IPS-NIHi11 (cell line): Measurements from ENCODE around the gene WDR45B.

ENCODE experiments used
- DNase-seq: peaks from one replicate; pipeline ENCODE4 v3.0.0; 2012; ENCODE audit warnings: mixed read lengths, low spot score

WDR45B gene

DNA sequence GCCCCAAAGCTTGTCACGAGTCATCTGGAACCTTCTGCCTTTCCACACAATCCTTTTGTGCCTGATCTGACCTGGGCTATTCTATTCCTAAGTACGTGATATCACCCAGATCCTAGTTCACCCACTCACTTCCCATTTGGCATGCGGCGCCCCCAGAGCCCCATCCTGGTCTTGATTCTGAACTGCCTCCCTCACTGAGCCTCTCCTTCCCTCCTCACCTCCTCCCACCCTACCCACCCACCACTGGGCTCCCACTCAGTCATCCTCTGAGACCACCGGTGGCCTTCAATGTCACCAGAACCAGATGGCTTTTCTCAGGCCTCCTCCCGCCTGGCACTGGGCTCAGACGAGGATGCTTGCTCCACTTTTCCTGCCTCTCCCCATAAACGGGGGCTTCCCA is 18.5 kb downstream of the WDR45B start:
- no peak for DNase-seq

DNA sequence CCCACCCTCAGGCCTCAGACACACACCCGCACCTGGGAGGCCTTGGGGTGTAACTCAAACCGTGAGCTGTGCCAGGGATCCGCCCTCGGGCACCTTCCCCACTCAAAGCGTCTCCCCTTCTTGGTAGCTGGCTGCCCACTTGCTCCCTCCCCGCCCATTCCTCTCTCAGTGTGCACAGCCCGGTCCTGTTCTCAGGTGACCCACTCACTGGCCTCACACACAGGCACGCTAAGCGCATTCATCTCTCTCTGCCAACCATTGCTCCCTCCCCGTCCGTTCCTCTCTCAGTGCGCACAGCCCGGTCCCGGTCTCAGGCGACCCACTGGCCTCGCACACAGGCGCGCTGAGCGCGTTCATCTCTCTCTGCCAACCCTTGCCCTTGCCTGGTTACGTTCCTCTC is 20.8 kb downstream of the WDR45B start:
- no peak for DNase-seq

DNA sequence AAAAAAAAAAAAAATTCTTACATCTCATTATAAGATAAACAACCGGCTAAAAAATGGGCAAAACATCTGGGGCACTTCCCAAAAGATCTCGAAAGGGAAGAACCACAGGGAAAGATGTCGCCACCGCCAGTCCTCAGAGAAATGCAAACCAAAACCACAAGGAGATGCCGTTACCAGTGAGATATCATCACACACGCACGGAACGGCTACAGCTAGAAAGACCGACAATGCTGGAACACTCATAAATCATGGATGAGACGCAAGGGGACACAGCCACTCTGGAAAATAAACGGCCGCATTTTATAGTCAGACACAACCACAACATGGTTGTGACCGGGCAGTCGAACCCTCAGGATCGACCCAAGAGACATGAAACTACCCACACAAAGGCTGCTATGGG is 24.5 kb downstream of the WDR45B start:
- no peak for DNase-seq

DNA sequence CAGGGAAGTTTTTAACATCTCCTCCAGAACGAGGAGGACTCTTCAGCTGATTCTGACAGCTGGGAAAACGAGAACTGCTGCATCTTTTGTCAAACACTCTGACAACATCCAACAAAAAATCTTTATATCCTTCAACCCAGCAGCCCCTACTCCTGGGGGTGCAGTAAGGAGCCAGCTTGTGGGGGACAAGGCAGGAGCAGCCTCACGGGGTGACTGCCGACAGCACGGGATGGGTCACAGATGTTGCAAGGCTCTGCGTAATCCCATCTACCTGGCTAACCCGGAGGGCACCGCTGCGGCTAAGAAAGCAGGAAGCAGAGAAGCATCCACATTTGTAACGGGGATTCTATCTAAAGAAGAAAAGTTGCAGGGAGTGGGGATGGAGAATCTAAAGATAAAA is 28.6 kb downstream of the WDR45B start:
- DNase-seq, result no peak

DNA sequence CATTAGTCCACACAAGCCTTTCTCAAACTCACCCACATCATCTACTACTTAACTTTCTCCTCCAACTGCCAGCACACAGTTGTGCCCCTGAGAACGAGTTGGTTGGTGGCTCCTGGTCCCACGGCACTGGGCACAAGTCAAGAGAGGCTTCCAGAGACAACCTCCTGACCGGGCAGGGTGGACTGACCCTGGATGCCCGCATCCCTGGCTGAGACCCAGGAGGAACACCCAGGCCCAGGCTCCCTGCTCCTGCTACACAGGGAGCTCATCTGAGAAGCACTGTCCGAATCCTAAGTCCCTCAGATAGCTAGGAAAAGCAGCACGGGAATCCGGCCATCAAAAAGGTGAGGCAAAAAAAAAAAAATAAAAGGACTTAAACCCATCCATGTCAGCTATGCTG is 29.0 kb downstream of the WDR45B start:
- DNase-seq, result no peak

DNA sequence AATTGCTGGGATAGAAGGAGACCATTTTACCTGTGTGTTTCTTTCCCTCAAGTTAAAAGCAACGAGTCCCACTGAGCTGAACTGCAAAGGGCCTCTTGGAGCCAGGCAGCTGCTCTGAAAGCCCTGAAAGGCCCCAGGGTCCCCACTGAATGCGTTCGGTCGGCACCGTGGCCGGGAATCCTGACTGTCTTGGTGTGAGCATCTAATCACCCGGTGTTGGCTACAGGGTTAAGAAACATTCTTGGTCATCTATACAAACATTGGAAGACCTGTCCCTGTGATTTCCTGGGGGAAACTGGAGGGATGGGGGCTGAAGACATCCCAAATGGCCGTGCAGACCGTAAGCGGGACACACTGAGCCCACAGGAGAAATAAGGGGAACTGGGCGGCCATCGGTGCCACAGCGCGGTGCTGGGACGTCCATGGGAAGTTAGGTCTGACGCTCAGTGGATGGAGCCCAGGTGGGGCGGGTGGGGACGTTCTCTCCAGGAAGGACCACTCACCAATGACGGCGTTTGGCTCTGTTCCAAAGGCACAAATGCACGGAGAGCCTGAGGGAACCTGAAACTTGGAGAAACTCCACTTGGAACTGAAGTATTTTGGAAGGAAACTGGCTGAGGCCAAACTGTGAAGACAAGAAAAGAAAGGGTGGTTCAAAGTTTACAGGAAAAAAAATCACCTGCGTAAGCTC is 32.1 kb downstream of the WDR45B start:
- DNase-seq, result no peak

DNA sequence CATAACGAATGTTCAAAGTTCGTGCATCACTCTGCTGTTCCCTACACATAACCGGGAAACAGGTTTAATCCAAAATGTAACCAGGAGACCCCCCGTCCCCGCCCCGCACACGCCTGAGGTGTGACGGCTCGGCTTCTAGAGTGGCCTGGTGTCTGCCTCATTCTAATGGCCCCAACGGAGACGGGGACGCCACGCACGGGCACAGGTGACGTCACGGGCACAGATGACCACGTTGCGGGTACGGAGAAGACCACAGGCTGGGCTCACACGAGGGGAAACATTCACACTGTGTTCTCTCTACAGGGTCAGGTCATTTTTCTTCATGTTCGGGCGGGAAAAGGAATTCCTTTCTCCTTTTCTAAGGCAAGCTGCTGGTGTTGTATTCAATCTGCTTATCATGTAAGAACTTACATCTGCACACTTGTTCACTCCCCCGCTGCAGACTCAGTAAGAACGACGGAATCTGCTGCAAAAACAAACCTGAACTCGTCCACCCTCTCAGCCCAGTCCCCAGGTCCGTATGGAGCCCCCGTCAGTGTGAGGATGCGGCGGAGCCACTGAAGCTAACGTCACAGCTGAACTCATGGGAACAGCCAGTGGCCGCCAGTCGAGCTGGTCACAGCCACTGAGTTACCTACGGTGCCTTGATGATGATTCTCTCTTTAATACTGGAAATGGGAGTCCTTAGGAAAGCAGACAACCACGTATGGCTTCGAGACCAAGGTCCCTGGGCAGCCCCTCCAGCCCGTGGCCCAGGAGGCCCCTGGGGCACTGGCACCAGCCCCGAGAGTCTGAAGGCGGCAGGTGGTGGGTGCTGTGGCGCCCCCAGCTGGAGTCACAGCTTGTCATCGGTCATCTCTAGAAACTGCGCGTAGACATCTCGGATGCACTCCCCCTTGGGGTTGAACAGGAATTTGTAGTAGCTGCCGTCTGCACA is 32.9 kb downstream of the WDR45B start:
- DNase-seq, result no peak

DNA sequence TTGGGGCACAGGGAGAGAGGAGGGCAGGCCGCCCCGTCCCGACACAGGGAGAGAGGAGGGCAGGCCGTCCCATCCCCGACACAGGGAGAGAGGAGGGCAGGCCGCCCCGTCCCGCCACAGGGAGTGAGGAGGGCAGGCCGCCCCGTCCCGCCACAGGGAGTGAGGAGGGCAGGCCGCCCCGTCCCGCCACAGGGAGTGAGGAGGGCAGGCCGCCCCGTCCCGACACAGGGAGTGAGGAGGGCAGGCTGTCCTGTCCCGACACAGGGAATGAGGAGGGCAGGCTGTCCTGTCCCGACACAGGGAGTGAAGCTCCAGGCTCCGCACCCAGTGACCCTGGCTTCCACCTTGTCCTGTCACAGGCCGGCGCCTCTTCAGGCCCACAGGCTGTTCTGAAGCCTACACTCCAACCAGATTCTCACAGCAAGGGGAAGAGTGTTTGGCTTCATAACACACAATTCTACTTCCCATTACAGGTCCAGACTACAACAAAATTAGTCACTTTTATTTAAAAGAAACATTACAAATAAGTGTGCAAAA is 34.1 kb downstream of the WDR45B start:
- DNase-seq, result no peak

DNA sequence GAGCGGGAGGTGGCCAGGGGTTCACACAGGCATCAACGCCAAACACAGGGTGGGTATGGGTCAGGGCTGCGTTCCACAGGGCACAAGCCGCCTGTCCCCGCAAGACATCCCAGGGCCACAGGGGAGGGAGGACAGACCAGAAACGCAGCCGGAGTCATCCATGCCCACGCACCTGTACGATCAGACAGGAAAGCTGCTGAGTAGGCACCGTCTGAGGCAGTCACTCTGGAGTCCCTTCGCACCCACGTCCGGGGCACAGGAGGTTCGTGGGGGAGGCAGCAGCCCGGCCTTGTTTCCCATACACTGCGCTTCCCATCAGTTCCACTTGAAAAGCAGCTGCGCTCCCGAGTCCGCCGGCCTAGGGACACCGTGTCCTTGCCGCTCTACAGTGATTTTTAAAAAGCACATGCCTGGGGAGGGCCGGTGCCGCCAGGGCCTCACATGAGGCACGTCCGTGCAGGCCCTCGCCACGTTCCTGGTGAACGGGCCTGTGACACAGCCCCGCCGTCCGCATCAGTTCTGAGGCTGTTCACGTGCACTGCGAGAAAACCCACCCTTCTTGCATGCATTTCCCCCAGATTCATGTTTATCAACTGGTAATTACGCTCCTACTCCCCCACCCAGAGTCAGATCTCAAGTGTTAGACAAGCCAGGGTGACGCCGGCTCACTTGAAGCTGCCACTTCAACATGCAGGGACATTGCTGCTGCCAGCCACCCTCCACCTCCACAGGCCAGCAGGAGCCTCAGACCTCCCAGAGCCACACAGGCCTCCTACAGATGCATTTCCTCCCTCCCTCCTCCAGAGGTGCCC is 34.8 kb downstream of the WDR45B start:
- no peak for DNase-seq

DNA sequence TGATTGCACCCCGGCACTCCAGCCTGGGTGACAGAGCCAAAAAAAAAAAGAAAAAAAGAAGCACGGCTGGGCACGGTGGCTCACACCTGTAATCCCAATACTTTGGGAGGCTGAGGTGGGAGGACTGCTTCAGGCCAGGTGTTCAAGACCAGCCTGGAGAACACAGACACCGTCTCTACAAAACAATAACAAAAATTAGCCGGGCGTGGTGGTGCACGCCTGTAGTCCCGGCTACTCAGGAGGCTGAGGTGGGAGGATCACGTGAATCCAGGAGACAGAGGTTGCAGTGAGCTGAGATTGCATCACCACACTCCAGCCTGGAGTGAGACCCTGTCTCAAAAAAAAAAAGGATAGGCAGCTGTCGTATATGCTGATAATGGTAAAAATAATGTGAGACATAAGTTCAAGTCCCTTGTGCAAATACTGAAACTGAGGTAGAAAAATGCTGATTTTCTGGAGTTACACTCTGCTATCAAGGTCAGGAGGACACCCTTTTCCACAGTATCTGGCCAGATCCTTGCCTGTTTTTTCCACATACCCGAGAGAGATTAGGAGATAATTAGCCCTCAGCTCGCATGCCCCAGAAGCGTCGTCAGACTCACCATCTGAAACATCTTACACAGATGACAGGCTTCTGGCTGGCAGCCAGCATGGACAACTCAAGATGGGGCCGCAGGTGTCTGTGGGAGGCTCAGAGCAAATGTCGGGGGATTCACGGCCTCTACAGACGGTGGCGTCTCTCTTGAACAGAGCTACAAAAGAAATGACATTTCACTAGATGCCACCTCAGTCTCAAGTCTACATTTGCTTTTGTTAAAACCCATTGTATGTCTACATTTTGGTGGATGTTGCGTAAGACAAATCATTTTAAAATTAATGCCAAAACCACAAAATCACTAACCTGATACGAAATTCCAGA is 36.8 kb downstream of the WDR45B start:
- DNase-seq, result no peak

DNA sequence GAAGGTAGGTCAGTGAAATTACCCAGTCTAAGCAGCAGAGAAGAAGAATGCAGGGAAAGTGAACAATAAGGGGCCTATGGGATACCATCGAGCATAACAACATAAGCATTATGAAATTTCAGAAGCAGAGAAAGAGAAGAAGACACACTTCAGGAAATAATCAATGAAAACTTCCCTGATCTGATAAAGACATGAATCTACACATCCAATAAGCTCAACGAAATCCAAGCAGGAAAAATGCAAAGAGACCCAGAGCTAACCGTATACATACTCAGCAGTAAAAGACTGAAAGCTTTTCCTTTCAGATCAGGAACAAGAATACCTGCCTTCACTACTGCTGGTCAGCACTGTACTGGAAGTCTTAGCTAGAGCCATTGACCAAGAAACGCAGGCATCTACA is 38.6 kb downstream of the WDR45B start:
- DNase-seq, result no peak

DNA sequence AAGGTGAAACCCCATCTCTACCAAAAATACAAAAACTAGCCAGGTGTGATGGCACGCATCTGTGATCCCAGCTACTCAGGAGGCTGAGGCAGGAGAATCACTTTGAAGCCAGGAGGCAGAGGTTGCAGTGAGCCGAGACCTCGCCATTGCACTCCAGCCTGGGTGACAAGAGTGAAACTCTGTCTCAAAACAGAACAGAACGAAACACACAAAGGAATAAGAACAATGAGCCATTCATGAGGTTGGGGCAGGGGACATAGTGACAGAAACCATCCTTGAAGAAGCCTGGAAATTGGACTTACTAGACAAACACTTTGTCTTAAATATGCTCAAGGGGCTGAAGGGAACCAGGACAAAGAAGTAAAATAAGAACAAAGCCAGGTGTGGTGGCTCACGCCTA is 39.4 kb downstream of the WDR45B start:
- DNase-seq, result no peak

DNA sequence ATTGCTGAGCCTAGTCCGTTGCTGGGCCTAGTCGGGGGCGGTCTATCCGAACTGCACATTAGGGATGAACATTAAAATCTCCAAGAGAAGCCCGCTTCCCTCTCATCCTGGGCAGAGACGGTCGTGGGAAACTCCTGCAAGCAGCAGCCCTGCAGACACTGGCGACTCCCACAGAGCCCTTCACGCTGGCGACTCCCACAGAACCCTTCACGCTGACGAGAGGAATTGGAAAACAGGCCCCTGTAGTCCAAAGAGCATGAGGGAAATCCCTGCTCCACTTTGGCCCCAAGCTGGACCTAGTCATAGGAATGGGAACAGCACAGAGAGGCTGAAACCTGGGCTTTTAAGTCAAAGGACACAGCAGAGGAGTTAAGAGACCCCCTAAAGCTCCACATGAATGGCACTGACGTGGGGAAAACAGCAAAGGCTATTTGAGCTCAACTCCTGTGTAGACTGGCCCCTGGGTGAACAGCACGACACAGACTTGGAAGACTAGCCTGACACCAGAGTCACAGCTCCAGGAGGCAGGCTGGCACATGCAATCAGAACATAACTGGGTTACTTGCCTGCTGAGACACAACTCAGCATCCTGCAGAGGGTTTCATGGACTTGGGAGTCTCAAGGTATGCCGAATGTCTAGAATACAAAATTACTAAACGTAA is 42.2 kb downstream of the WDR45B start:
- DNase-seq, result no peak

DNA sequence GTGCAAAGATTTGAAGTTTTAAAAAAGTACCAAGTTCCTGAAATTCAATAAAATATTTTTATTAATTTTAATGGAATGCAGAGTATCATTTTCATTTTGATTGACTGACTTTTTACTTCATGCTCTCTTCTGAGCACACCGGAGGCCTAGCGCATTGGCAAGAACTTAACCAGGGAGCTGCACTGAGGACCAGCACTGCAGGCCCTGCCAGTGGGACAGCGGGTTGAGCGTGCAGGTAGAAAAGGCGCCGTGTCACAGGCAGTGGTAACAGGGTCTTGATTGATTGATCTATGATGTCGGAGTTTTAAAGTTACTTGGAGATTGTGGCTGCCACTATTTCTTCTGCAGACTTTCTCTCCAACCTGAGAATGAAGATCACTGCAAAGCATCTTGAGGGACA is 43.7 kb downstream of the WDR45B start:
- DNase-seq, result no peak

DNA sequence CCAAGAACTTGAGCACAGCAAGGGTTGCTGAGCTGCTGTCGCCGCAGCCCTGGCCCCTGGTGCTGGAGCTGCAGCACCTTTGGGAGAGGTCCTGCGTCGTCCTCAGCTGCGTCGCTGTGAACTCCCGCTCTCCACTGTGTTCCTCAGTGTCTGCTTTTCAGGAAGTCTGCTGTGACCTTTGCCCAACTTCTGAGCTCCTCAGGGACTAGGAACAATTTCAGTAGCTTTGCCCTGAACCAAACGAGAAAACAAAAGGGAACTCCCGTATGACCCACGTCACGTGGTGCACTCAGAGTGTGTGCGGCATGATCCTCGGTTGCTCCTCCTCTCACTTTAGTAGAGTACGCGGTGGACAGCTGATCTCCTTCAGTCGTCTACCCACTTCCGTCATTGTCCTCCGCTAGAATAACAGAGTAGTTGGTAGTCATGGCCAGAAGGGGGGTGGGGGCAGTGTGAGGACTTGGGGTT is 44.2 kb downstream of the WDR45B start:
- no peak for DNase-seq

DNA sequence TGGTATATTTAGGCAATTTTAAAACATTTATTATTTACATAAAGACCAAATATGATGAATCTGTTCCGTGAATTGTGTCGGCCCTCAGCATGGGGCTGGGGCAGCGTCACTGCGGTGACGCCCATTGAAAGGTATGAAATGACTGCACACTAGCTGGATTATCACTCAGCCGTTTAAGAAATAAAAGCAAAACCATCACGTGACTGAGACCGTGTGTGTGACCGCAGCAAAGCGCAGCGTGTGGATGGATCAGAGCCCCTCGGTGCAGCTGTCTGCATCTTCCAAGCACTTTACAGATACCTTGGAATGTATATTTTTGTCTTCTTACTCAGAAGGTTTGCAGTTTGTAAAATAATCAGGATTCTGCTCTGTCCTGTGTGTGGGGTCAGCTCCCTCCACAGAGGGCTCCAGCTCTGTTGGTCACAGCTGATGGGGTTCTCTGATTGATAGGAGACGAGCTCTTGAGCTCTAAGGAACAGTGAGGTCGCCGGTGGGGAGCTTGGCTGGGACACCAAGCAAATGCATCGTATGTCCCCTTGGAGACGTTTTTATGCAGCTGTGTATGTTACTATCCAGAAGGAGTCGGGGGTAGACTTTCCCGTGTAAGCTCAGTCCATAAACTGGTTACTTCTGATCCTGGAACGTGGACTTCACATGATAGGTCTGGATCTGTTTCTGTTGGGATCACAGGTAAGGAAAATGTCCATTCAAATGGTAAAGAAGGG is 45.1 kb downstream of the WDR45B start:
- no peak for DNase-seq

DNA sequence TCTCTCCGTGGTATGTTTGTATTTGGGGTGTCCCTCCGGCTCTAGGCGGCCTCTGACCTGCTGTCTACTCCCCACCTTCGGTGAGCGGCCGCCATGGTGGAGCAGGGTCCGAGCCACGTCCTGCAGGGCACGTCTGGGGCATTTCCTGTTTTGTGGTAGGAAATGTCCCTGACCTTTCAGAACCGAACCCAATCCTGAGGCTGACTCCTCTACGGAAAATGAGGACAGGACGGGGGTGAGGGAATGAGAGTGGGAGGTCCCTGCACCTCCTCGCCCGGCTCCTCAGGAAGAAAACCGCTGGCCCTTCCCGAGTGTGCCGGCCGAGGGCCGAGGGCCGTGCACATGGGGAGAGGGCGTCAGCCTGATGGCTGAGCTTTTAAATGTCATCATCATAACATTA is 45.8 kb downstream of the WDR45B start:
- no peak for DNase-seq

DNA sequence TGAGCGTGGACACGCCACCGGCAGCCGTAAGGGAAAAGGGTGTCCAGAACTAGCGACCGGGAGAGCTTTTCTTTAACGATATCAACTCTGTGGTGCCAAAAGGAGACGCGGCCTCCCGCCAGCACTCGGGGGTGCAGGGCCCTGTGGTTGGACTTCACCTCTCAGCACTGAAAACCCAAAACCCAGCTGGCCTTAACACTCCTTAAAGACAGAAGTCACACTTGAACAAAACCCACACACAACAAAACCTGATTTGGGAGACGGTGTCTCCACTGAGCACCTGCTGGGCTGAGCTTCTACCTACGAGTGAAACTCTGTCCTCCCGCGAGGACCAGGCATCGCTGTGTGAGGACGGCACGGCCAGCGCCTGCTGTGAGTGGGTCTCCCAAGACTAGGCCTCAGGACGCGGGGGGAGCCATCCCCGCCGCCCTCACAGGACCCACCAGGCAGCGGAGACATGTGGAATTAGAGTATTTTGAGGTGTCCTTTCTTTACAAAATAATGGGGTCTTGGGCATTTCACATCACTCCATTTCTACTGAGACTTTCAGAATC is 46.7 kb downstream of the WDR45B start:
- DNase-seq, result no peak

DNA sequence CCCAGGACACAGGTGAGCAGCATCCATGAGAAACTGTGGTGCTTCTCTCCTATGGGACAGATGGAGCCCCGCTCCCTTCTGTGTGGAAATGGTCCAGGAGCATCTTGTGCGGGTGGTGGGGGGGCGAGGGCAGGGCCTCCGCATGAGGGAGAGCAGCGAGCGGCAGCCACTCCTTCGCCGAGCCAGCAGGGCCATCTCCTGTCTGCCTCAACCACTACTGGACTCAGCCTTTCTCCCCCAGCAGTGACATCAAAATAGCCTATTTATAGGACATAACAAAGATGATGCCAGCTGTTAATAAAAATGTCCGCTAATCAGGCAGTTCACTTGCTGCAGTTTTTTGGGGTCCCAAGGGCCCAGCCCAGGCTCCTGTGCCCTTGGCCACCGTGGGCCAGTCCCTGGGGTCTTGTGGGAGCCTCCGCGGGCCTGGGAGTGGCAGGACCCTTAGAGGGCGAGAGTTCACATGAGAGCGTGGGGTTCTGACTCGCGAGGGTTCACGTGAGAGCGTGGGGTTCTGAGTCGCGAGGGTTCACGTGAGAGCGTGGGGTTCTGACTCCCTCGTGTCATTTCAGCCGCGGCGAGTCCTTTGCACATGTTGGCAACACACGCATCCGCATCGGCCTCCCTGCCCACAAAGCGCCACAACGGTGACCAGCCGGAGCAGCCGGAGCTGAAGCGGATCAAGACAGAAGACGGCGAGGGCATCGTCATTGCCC is 47.4 kb downstream of the WDR45B start:
- DNase-seq, result no peak
